ENCODE data around the gene GRIA1. TPM values are rescaled to one million over a fixed set of nuclear protein-coding genes. Genes with fewer than 3 reads are reported as not detected.

The GRIA1 gene
- total RNA-seq, 1 experiment from 2014 or later: 0.81 TPM

GRCh38 chr5:153784277-153784676, 293.8 kb downstream of the GRIA1 start:
- TF ChIP-seq ETV6 (CRISPR knock-in tag; IDR thresholded peaks at IDR 0.05) (no peak), ZNF532 (CRISPR knock-in tag; IDR thresholded peaks at IDR 0.05; ENCODE audit: borderline replicate concordance) (no peak), CREB1 (CRISPR knock-in tag; IDR thresholded peaks at IDR 0.05) (no peak), ZBTB21 (CRISPR knock-in tag; IDR thresholded peaks at IDR 0.05; ENCODE audit: borderline replicate concordance) (no peak), STAT6 (CRISPR knock-in tag; conservative IDR thresholded peaks at IDR 0.05; ENCODE audit: low read depth) (no peak), CREM (CRISPR knock-in tag; IDR thresholded peaks at IDR 0.05) (no peak), IRF1 (CRISPR knock-in tag; IDR thresholded peaks at IDR 0.05) (no peak), FOXK1 (CRISPR knock-in tag; IDR thresholded peaks at IDR 0.05) (no peak), SOX15 (CRISPR knock-in tag; IDR thresholded peaks at IDR 0.05) (no peak), CDX4 (CRISPR knock-in tag; IDR thresholded peaks at IDR 0.05; ENCODE audit: borderline replicate concordance) (no peak)
- CTCF ChIA-PET: interaction anchor here (1.7 to 2.6 kb wide), 2 partner anchors 180 to 294 kb away, joined by 4 to 23 read pairs; partner anchors contain the start of gene GRIA1
- peaks cover 46% of the 10 kb centered on the region for H3K4me1 Mint-ChIP-seq
- peaks cover 7% of the 10 kb centered on the region for H3K9me3 Mint-ChIP-seq
- peaks cover 5% of the 10 kb centered on the region; the same call in 1 of the 2 replicates for H3K27me3 Mint-ChIP-seq (ENCODE audit: low read depth)
- ATAC-seq: no peak
- no peak for DNase-seq (ENCODE audit: low spot score)
- POLR2A ChIA-PET: no interaction called here
- H3K36me3 Mint-ChIP-seq: no peaks in the 10 kb centered on the region
- H3K27ac Mint-ChIP-seq: no peak overlapping the region
- no peak overlapping the region for H3K4me3 Mint-ChIP-seq

GRCh38 chr5:153791339-153791738, 300.9 kb downstream of the GRIA1 start:
- no peak for DNase-seq (ENCODE audit: low spot score)
- TF ChIP-seq SMAD4 (CRISPR knock-in tag; IDR thresholded peaks at IDR 0.05) (no peak), IRF2 (CRISPR knock-in tag; IDR thresholded peaks at IDR 0.05; ENCODE audit: borderline replicate concordance, low read depth) (no peak), CTCF (IDR thresholded peaks at IDR 0.05) (no peak), MYBL2 (CRISPR knock-in tag; IDR thresholded peaks at IDR 0.05) (no peak), TEAD1 (CRISPR knock-in tag; IDR thresholded peaks at IDR 0.05) (no peak), TCF7 (CRISPR knock-in tag; IDR thresholded peaks at IDR 0.05; ENCODE audit: low read depth) (no peak), NR2C2 (CRISPR knock-in tag; IDR thresholded peaks at IDR 0.05) (no peak)
- ChIA-PET POLR2A (no interaction called here), CTCF (interaction anchor here (1.0 kb wide), 1 partner anchor 35 kb away, joined by 3 read pairs; no protein-coding TSS in a partner anchor)
- H3K4me1 Mint-ChIP-seq: peaks cover 23% of the 10 kb centered on the region
- no peak overlapping the region for H3K4me3 Mint-ChIP-seq
- peaks cover 5% of the 10 kb centered on the region; the same call in 1 of the 2 replicates for H3K27me3 Mint-ChIP-seq (ENCODE audit: low read depth)
- peak; percentile 76 for ATAC-seq
- no peak overlapping the region for H3K27ac Mint-ChIP-seq
- no peaks in the 10 kb centered on the region for H3K36me3 Mint-ChIP-seq
- peaks cover 7% of the 10 kb centered on the region for H3K9me3 Mint-ChIP-seq

All from WTC11 (cell line).